ENCODE measurements around the gene ALPG. TPM values are rescaled to one million over a fixed set of nuclear protein-coding genes. Genes with fewer than 3 reads are reported as not detected.
A peak's percentile ranks its signal among the peaks of the same experiment; 100 is the strongest.

Gene ALPG
- total RNA-seq, 1 donor from 2014 or later = not detected

GRCh38 chr2:232416521-232417470 lies 10.2 kb downstream of the ALPG start:
- Mint-ChIP-seq H3K36me3 (ENCODE audit: insufficient read depth) (peaks cover under 1% of the 10 kb centered on the region), H3K9me3 (ENCODE audit: low read depth) (peaks cover under 1% of the 10 kb centered on the region), H3K27me3 (peaks cover 76% of the 10 kb centered on the region), H3K4me3 (ENCODE audit: low read depth) (no peak overlapping the region), H3K4me1 (ENCODE audit: low read depth) (peaks cover 5% of the 10 kb centered on the region), H3K27ac (no peak overlapping the region)
- TF ChIP-seq CTCF (IDR thresholded peaks at IDR 0.05; ENCODE audit: unreplicated experiment) = no peak
- DNase-seq (ENCODE audit: low spot score, unreplicated experiment) = no peak

GRCh38 chr2:232417489-232417888 lies 10.8 kb downstream of the ALPG start:
- DNase-seq (ENCODE audit: low spot score, unreplicated experiment) = no peak
- H3K4me1 Mint-ChIP-seq (ENCODE audit: low read depth) = peaks cover 5% of the 10 kb centered on the region
- peaks cover 5% of the 10 kb centered on the region for H3K9me3 Mint-ChIP-seq (ENCODE audit: low read depth)
- no peak for TF ChIP-seq CTCF (IDR thresholded peaks at IDR 0.05; ENCODE audit: unreplicated experiment)
- no peak overlapping the region for H3K4me3 Mint-ChIP-seq (ENCODE audit: low read depth)
- H3K27ac Mint-ChIP-seq = no peak overlapping the region
- H3K36me3 Mint-ChIP-seq (ENCODE audit: insufficient read depth) = peaks cover 2% of the 10 kb centered on the region
- peaks cover 80% of the 10 kb centered on the region for H3K27me3 Mint-ChIP-seq

- TF ChIP-seq CTCF (IDR thresholded peaks at IDR 0.05; ENCODE audit: unreplicated experiment) = no peak
- Mint-ChIP-seq H3K9me3 (ENCODE audit: low read depth) (peaks cover 9% of the 10 kb centered on the region), H3K27me3 (peaks cover 80% of the 10 kb centered on the region), H3K4me1 (ENCODE audit: low read depth) (peaks cover 5% of the 10 kb centered on the region), H3K36me3 (ENCODE audit: insufficient read depth) (peaks cover 5% of the 10 kb centered on the region), H3K4me3 (ENCODE audit: low read depth) (peak overlapping the region; percentile 46), H3K27ac (no peak overlapping the region)
- no peak for DNase-seq (ENCODE audit: low spot score, unreplicated experiment)
Measured at GRCh38 chr2:232418056-232418455, 11.4 kb downstream of the ALPG start.

GRCh38 chr2:232418466-232419244 lies 12.0 kb downstream of the ALPG start:
- TF ChIP-seq CTCF (IDR thresholded peaks at IDR 0.05; ENCODE audit: unreplicated experiment) = no peak

More at GRCh38 chr2:232418466-232419244, 12.0 kb downstream of the ALPG start:
- Mint-ChIP-seq H3K27me3 (peaks cover 80% of the 10 kb centered on the region), H3K36me3 (ENCODE audit: insufficient read depth) (peaks cover 5% of the 10 kb centered on the region), H3K9me3 (ENCODE audit: low read depth) (peaks cover 9% of the 10 kb centered on the region), H3K4me3 (ENCODE audit: low read depth) (peak overlapping the region; percentile 55), H3K27ac (no peak overlapping the region), H3K4me1 (ENCODE audit: low read depth) (peaks cover 5% of the 10 kb centered on the region)
- no peak for DNase-seq (ENCODE audit: low spot score, unreplicated experiment)

Data from progenitor cell of endocrine pancreas (in vitro differentiated cells).